Measurements from ENCODE around the gene SRSF3. TPM values are rescaled to one million over a fixed set of nuclear protein-coding genes. Genes with fewer than 3 reads are reported as not detected.

Gene SRSF3
- total RNA-seq, 1 experiment from 2014 or later = 425 TPM

- Histone ChIP-seq H3K4me3 (ENCODE audit: low read depth, low read length) (no peak overlapping the region), H3K27me3 (replicated peaks; ENCODE audit: control insufficient read depth, insufficient read depth, low read length) (no peaks in the 10 kb centered on the region), H3K36me3 (ENCODE audit: control insufficient read depth, insufficient read depth, low read length) (peaks cover 1% of the 10 kb centered on the region; the same call in 1 of the 2 replicates), H3K9me3 (no peaks in the 10 kb centered on the region), H3K4me1 (peaks cover 6% of the 10 kb centered on the region; the same call in 1 of the 2 replicates)
- Mint-ChIP-seq H3K27ac (ENCODE audit: unreplicated experiment) (no peak overlapping the region), H3K27me3 (ENCODE audit: insufficient read depth, unreplicated experiment) (no peaks in the 10 kb centered on the region), H3K36me3 (ENCODE audit: insufficient read depth, unreplicated experiment) (peaks cover 61% of the 10 kb centered on the region), H3K4me1 (ENCODE audit: low read depth, unreplicated experiment) (peaks cover 8% of the 10 kb centered on the region), H3K9me3 (ENCODE audit: unreplicated experiment) (no peaks in the 10 kb centered on the region), H3K4me3 (ENCODE audit: unreplicated experiment) (no peak overlapping the region)
- no peak for TF ChIP-seq CTCF (IDR thresholded peaks at IDR 0.05; ENCODE audit: insufficient read depth in 1 of 2, low read depth in 1 of 2, low read length in 1 of 2, severe bottlenecking in 1 of 2, unreplicated experiment in 1 of 2)
- DNase-seq = no peak
- ChIA-PET POLR2A (no interaction called here), CTCF (no interaction called here)
- BruUV-seq (replicated peaks) = no TSS peak
- intact Hi-C loops (cut with micrococcal nuclease; ENCODE audit: unreplicated experiment) = no loop called here
Measured at GRCh38 chr6:36613200-36613995, 19.2 kb downstream of the SRSF3 start.

- Histone ChIP-seq H3K4me3 (ENCODE audit: low read depth, low read length) (no peak overlapping the region), H3K4me1 (no peaks in the 10 kb centered on the region), H3K27me3 (replicated peaks; ENCODE audit: control insufficient read depth, insufficient read depth, low read length) (no peaks in the 10 kb centered on the region), H3K9me3 (no peaks in the 10 kb centered on the region), H3K36me3 (ENCODE audit: control insufficient read depth, insufficient read depth, low read length) (0 out of 2 replicates have a peak, but pooled peaks cover 1% of the 10 kb centered on the region)
- Mint-ChIP-seq H3K9me3 (ENCODE audit: unreplicated experiment) (no peaks in the 10 kb centered on the region), H3K36me3 (ENCODE audit: insufficient read depth, unreplicated experiment) (peaks cover 47% of the 10 kb centered on the region), H3K4me3 (ENCODE audit: unreplicated experiment) (no peak overlapping the region), H3K4me1 (ENCODE audit: low read depth, unreplicated experiment) (no peaks in the 10 kb centered on the region), H3K27ac (ENCODE audit: unreplicated experiment) (no peak overlapping the region), H3K27me3 (ENCODE audit: insufficient read depth, unreplicated experiment) (no peaks in the 10 kb centered on the region)
- no TSS peak for BruUV-seq (replicated peaks)
- TF ChIP-seq CTCF (IDR thresholded peaks at IDR 0.05; ENCODE audit: insufficient read depth in 1 of 2, low read depth in 1 of 2, low read length in 1 of 2, severe bottlenecking in 1 of 2, unreplicated experiment in 1 of 2) = peak; percentile 67 to 72
- peak in 1 of 2 experiments; percentile 68 for DNase-seq
- ChIA-PET CTCF (interaction anchor here (0.5 to 1.7 kb wide), 11 partner anchors 15 to 146 kb away, joined by 3 to 19 read pairs (median 3); partner anchors contain the start of gene CDKN1A), POLR2A (interaction anchor here (0.7 kb wide), 2 partner anchors 64 to 69 kb away, joined by 4 read pairs; partner anchors contain the start of gene CDKN1A)
- intact Hi-C loops (cut with micrococcal nuclease; ENCODE audit: unreplicated experiment) = loop anchor here (2.0 kb wide), 1 partner anchor 110 kb away; no protein-coding TSS in a partner anchor
Measured at GRCh38 chr6:36615018-36615761, 21.0 kb downstream of the SRSF3 start.

- Histone ChIP-seq H3K27me3 (replicated peaks; ENCODE audit: control insufficient read depth, insufficient read depth, low read length) (no peaks in the 10 kb centered on the region), H3K4me1 (no peaks in the 10 kb centered on the region), H3K9me3 (no peaks in the 10 kb centered on the region), H3K4me3 (ENCODE audit: low read depth, low read length) (no peak overlapping the region), H3K36me3 (ENCODE audit: control insufficient read depth, insufficient read depth, low read length) (0 out of 2 replicates have a peak, but pooled peaks cover 1% of the 10 kb centered on the region)
- ChIA-PET CTCF (interaction anchor here (0.6 kb wide), 1 partner anchor 59 kb away, joined by 5 read pairs; no protein-coding TSS in a partner anchor), POLR2A (interaction anchor here (0.6 kb wide), 1 partner anchor 76 kb away, joined by 4 read pairs; no protein-coding TSS in a partner anchor)
- Mint-ChIP-seq H3K36me3 (ENCODE audit: insufficient read depth, unreplicated experiment) (peaks cover 35% of the 10 kb centered on the region), H3K4me3 (ENCODE audit: unreplicated experiment) (no peak overlapping the region), H3K27me3 (ENCODE audit: insufficient read depth, unreplicated experiment) (no peaks in the 10 kb centered on the region), H3K27ac (ENCODE audit: unreplicated experiment) (no peak overlapping the region), H3K4me1 (ENCODE audit: low read depth, unreplicated experiment) (no peaks in the 10 kb centered on the region), H3K9me3 (ENCODE audit: unreplicated experiment) (no peaks in the 10 kb centered on the region)
- no peak for TF ChIP-seq CTCF (IDR thresholded peaks at IDR 0.05; ENCODE audit: insufficient read depth in 1 of 2, low read depth in 1 of 2, low read length in 1 of 2, severe bottlenecking in 1 of 2, unreplicated experiment in 1 of 2)
- intact Hi-C loops (cut with micrococcal nuclease; ENCODE audit: unreplicated experiment) = no loop called here
- no peak for DNase-seq
- BruUV-seq (replicated peaks) = no TSS peak
Measured at GRCh38 chr6:36616893-36617521, 22.8 kb downstream of the SRSF3 start.
